ENCODE data around the gene PZP.

Gene PZP

DNA sequence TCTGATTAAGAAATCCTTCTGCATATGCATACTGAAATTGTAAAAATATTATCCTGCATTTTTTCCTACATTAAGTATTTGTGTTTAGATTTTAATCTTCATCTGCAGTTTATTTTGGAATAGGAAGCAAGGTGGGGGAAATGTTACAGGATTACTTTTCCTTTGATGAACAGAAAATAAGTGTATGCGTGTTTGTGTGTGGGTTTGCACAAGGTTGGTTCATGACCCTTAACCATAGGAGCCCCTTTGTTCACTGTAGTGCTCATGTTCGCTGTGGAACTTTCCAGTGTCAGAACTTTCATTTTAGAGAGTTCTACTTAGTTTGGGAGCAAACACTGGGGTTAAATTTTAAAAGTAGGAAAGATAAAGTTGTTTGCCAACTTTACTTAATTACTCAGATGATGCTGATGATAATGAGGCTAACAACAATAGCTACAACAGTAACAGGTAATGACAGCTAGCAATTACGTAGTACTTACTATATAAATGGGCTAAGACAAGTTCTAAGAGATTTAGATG, 86.0 kb downstream of the PZP start:
- DNase-seq: no peak

DNA sequence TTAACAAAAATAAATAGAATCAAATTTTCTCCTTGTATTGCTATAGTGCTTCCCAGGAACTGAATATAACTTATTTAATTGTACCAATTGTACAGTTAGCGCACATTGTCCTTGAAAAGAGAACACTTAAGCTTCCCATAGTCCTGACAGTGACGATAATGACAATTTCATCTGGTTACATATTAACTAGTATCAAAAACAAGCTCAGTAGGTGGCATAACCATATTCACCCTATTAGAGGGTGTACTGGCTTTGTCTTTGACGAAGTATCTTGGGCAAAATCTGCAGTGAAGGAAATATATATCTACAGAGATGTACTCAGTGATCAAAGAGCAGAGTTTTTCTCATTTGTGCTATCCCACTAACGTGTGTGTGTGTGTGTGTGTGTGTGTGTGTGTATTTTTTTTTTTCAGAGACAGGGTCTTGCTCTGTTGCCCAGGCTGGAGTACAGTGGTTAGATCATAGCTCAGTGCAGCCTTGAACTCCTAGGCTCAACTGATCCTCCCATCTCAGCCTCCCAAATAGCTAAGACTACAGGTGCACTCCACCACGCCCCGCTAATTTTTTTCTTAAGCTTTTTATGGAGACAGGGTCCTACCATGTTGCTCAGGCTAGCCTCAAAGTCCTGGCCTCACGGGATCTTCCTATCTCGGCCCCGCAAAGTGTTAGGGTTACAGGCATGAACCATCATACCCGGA, 87.6 kb downstream of the PZP start:
- no peak for DNase-seq

DNA sequence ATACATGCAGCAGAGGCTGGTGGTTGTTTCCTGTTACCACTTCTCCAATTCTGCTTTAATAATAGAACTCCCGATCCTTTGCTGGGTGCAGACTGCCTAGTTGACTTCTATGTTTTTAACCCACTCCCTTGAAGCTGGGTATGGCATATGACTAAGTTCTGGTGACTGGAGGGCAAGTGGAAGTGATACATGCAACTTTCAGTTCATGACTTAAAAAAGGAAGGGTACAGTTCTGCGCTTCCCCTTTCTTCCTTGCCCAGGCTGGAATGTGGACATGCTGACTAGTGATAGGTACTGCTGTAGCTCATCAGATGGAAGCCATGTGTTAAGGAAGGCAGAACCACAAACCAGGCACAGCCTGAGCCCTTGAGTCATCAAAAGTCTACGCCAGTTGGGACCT, 90.0 kb downstream of the PZP start:
- DNase-seq: no peak

DNA sequence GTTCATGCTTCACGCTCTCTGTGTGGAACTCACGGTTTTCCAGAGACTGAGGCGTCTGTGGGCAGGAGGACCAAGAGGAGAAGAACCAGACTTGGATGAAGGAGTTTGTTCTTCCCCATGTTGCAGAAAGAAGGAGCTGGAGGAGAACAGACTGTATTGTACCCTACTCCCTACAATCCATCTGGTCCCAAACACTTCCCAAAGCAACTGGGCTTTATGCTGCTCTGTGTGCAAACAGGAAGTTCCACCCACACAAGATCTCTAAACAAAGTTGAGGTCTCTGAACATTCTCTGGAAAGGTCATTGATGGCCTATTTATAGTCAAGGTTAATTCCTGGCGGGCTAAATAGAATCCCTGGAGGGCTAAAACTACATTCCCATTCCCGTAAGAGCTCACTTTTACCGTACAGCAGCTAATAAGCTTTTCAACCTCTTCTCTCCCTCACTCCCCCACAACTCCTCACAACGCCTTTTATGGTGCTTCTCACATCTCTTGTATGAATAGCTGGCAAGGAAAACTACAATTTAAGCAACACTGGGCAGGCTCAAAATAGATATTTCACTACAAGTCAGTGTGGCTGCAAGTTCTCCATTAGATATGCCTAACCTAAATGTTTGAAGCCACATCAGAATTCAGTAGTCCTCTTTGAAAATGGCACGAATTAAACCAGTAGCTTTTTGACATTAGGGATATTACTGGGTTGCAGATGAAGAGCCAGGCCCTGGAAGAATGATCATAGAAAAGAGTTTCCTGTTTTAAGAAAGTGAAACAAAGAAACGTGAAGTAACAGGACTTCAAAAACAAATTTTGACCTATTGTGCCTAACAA, 92.2 kb downstream of the PZP start, which contains the start of gene A2M:
TSS of gene A2M (minus strand) at position 189 of the 829 bp plus-strand sequence. CDS start at position 119, 70 bp downstream.
- DNase-seq: no peak

DNA sequence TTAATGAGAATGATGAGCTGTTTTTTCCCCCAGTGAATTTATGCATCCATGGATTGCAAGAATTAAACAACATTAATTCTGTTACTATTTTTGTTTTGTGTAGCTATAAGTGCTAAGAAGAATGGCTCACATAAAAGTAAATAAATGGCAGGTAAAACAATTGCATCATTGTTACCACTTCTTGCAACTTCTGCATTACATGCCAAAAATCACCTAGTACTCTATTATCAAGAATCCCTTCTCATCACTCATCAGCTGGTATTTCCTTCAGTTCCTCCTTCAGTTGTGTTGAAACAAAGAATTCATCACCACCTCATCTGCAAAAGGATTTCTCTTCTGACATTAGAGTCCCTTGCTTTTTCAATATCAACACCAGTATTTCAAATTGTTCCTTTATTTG, 93.2 kb downstream of the PZP start:
- DNase-seq: no peak

DNA sequence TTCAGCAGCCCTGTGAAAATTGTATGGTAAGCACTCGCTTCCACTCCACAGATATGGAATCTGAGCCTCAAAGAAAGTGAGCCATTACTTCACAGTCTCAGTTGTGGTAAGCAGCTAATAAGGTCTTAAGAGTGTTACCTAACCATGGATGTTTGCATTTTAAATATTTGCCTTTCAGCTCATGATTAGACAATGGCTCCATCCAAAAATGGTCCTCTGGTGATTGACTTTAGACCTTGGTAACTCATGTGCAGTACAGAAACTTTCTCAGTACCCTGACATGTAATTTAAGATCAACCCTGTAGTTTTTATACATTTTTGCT, 94.2 kb downstream of the PZP start:
- no peak for DNase-seq

DNA sequence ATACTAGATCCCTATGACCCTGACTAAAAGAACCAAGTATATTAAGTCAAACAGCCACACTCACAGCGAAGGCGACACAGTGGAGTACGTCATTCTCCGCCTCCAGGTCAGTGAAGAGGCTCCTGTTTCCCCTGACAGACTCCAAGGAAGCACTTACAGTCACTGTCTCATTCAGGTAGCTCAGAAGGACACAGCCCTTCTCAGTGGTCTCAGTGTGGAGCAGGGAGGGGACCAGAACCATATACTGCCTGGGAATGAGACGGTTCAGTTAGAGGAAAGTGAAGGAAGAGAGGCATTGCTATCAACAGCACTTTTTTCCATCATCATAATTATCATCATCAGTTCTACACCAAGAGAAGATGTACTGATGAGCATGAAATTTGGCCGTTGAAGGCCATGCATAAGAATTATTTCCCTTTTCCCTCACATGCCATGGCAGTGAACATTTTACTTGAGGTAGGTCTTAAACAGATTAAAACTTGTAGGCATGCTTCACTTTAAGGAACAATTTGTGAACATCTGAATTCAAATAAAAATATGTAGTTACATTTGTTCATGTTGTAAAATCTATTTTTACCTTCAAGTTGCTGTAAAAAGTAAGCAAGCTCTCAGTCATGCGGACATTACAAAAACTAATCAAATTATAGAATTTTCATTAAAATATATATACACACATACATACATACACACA, 94.8 kb downstream of the PZP start:
- DNase-seq: no peak

DNA sequence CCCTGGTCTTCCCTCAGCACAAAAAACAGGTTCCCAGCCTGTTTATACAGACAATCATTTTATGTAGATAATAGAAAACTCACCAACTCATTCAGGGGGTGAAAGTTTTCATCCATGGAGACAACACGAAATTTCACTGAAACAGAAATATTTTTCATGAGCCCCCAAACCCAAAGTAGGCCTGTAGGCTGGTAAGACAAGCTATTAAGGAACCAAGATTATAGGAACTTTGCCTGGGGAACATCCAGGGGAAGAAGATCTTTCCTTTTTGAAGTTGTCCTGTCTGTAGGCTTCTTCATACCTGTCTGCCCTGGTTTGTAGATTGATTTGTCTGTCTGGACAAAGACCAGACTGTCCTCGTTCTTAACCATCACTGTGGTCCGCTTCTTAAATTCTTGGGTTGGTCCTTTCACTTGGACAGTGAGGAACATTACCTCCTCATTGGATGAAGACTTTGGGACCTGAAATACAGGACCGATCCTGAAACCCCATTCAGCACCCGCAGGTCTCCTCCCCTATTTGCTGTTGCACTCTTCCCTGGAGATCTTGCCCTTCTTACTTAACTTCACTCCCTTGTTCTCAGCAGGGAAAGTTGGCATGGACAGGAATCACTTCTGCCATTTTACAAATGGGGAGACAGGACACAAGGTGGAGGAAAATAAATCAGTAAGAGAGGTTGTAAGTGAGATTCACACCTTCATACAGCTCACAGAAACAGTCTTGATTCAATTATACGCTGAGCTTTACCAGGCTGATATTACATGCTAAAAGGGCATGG, 95.9 kb downstream of the PZP start:
- no peak for DNase-seq

DNA sequence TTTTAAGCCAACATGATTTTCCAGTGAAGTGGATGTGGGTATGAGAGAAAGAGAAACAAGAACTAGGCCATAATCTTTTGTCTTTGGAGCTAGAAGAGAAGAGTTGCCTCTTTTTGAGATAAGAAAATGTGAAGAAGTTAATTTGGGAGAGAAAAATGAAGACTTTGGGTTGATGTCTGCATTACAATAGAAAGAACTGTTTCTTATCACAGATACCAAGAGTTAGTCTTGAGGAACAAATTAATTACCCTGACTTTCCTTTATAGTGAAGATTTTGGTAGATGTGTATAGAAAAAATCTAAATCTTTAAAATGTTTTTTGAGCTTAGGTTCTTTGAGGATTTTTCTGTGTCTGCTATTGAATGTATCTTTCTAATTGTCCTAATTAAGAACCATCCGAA, 96.7 kb downstream of the PZP start:
- DNase-seq: no peak

DNA sequence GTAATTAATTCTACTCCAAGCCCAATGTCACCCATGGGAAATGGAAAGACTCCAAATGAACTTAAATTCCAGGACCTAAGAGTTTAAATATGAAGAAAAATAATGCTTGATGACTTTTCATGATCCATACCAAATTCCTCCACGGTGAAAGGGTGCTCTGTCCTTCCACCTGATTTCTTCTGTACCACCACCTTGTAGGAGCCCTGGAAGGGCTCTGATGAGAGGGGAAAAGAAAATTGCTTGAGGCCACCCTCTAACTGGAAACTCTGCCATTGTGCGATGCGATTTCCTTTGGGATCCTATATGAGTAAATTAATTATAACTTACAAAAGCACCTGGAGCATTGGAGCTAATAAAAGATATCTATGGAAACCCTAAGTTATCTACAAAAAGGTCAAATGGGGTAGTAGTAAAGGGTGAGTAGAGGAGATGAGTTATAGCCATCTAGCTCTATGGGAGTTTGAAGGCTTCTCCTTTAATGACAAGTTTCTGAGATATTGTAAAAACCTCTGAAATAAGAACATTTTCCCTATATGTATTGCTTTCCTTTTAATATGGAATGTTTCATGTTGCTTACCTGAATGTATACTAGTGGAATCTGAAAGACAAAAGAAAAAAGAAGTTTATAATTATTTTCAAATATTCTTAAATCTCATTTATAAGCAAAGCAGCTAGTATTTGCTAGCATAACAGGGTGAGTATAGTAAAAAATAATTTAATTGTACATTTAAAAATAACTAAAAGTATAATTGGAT, 98.3 kb downstream of the PZP start:
- no peak for DNase-seq

DNA sequence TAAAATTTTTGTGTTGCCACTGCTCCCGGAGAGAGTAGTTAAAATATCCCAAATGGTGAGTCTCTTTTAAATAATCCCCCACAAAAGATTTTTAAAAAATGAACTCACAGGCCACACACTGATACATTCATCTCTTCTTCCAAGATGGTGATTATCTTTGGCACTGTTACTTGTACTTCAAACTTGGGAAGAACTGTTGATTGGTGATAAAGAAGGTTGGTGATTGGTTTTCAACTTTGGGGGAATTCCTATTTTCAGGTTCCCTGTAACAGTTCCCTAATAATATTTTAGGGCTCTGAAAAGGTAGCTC, 99.0 kb downstream of the PZP start:
- DNase-seq: no peak

DNA sequence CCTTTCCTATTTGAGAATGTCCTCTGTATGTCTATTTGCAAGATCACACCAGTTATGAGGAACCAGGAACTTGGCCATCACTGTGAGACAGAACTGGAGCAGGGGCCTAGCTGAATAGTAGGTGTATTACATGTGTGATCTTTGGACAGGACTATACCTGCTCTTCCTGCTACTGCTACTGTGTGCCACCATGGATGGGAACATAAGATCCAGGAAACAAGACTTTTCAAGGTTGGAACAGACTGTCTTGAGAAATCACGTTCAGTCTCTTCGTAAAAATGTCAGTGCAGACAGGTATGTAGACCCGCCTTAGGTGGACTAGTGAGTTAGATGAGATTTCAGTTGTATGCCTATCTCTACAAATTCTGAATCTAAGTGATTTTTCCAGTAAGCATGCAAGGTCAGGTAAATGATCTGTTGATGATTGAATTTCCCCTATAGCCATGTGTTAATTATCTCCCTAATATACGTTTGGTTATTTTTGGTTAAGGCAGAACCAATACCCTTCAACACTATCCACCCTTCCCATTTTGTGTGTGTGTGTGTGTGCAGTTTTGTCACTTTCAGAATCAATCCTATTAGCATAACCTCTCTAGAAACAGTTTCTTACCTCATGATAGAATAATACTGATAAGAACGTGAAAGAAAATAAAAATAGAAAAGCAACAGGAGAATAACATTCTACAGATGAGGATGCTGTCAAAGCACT, 99.5 kb downstream of the PZP start:
- DNase-seq: no peak

DNA sequence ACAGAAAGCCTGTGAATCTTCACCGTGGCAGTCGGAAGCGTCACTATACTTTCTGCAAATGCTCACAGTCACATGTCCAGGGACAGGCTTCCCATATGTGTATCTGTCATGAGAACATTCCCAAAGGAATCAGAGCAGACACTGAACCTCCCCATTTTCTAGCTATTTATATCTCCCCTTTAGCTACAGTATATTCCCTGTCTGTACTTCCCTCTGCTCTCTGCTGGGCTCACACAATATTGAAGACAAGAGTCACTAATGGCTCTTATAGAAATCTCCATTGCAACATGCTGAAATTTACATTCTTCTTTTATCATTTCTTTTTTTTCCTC, 100.7 kb downstream of the PZP start:
- no peak for DNase-seq

DNA sequence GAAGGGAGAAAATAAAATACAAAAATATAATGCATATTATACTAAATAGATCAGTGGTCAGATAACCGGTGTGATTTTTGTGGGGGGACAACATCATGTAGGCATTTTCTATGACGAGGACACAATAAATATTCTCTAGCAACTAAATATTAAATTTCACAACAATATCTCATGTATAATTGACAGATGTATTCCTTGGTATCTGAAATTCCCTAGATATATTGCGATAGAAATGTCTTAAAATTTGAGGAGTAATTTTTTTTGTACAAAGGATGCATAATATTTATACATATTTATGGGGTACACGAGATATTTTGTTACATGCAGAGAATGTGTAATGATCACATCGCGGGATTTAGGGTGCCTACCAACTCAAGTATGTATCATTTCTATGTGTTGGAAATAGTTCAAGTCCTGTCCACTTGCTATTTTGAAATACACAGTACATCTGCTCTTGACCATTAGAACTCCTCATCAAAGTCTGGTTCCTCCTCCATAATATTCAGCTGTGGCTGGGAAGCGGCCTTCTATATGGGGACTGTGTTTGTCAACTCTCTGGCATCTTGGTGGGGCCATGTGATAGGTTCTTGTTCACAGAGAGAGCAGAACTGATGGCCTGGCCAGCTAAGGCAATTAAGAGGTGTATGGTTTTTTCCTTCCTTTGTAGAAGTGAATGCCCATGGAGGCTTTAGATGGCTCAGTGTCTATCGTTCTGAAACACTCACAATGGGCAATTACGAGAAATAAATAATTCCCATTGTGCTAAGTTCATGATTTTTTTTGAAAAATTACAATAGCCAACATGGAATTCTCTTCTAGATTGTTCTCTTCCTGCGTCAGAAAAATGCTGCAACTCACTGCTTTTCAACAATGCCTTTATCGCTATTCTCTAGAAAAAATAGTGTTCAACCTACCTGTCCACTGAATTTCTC, 101.3 kb downstream of the PZP start:
- no peak for DNase-seq

DNA sequence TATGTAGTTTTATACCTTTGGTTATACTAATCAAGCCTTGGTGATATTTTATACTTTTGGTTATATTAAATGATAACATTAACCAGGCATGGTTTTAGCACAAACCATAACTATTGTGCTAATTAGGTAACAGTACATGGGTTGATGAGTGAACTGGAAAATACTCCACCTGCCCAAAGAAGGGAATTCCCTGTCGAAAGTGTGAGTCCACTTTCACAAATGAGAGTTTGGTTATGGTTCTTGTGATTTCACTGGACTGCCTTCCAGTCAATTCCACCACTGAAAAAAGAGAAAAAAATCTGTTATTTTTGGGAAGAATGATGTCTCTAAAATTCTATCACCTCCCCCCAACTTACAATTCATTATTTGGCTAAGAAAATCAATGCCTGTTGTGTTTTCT, 102.1 kb downstream of the PZP start:
- no peak for DNase-seq

DNA sequence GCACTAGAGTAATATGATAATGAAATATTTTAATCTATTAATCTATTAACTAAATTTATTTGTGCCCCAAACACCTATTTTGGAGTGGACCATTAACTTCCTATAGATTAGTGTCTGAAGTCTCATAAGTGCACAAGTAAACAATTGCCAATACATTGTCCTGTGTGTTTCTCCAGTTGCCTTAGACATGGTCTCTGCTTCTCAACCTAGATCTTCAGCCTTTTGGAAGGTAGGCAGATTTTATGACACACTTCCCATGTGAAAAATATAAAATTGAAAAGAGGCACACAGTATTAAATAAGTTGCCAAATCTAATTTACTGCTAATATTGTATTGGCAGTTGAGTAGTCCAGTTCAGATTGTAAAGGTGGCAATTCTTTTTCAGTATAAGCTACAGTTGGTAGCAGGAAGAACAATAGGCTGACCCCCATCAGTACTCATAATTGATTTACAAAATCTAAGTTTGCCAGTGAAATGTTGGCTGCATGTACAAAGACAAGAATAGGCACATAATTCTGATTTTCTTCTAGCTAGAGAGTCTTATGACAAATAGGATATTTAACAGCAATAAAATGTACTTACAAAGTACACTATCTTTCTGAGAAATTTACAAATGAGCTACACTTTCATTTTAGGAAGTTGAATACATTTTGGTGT, 103.3 kb downstream of the PZP start:
- DNase-seq: no peak

DNA sequence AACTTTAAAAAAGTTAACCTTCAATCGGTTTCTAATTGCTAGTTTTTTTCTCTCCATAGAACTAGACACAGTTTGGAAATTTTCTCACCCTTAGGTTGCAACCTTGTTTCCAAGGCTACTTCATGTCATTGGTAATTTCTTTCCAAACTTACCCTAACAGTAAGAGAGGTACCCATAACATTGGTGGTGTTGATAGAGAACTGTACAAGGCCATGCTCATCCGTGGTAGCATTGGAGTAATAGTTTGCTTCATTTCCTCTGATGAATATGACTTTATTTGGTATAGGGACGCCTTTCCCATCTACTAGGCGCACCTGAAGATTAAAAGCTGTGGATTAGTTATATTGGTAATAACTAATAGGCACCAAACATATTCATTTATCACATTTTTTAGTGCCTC, 104.1 kb downstream of the PZP start:
- DNase-seq: no peak

DNA sequence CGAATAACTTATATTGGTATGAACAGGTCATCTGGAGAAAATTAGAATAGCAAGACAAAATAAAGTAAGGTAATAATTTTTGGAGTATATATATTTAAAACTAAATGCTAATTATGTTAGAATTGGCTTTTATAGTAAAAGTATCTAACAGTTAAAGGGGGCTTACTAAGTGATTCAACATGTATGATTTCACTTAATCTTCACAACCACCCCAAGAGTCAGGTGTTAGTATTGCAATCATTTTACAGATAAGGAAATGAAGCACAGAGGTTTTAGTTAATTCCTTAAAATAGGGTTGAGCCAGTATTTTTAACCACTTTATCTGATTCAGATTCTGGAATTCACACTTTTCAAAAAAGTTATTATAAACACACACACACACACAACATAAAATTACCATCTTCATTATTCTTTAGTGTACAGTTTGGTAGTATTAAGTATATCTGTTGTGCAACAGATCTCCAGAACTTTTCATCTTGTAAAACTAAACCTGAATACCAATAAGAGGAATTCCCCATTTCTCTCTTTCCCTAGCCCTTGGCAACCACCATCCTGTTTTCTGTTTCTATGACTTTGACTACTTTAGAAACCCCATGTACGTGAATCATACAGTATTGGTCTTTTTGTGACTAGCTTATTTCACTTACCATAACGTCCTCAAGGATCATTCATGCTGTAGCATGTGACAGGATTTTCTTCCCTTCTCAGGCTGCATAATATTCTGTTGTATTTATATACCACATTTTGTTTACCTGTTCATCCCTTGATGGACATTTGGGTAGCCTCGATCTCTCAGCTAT, 104.9 kb downstream of the PZP start:
- no peak for DNase-seq

DNA sequence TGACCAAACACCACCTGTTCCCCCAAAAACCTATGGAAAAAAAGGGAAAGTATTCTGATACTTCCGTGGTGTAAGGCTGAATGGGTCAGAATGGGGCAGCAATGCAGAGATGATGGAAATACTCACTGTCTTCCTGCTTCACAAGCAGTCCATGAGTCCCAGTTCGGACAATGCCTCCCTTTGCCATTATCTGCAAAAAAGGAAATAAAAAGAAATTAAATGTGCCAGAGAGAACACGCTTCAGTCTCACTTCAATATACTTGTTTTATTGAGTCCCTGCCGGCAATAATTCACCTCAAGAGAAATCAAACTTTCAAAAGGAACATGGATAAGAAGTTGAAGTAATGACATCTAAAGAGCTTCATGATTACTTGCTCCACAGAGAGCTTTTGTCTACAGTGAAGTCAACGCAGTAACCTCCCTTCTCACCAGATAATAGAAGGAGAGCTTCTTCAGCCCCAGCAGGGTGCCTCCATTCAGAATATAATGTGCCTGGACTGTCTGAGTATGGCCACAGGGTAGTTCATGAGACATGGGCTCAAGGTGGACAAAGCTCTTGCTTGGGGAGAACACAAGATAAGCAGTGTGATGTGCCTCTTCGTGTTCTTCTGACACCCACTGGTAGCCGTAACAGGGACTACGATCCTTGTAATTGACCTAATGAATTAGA, 107.0 kb downstream of the PZP start:
- DNase-seq: no peak

All from activated gamma-delta T cell treated with Interleukin-2 at 50 U/mL for 16 hours (primary cell).